Calu3 (cell line): ENCODE measurements around the gene ITPR2. TPM values are rescaled to one million over a fixed set of nuclear protein-coding genes. Genes with fewer than 3 reads are reported as not detected.

Experiments
- BruUV-seq: library from RNA; stranded (reverse); fragments of 400-500 nt; replicated peaks from 2 replicates; lab custom pipeline; 2021; lab: Mats Ljungman, UMichigan
- CTCF ChIA-PET: fragments of 300-600 bp; sonication (Branson Sonifier 250); formaldehyde crosslinking; loops from one replicate; lab custom pipeline; 2022; ENCODE audit warnings: antibody characterized with exemption; lab: Charles Lee
- DNase-seq: peaks from one replicate; pipeline ENCODE4 v3.0.0; 2022
- H3K27ac Mint-ChIP-seq: one replicate; pipeline ENCODE4 v1.8.0; 2022; ENCODE audit warnings: mixed read lengths; ENCODE audit not compliant: unreplicated experiment
- H3K27me3 Mint-ChIP-seq: one replicate; pipeline ENCODE4 v1.8.0; 2022; ENCODE audit warnings: mixed read lengths; ENCODE audit not compliant: unreplicated experiment
- H3K36me3 Mint-ChIP-seq: one replicate; pipeline ENCODE4 v1.8.0; 2022; ENCODE audit warnings: mild to moderate bottlenecking, moderate library complexity, mixed read lengths; ENCODE audit not compliant: insufficient read depth, unreplicated experiment
- H3K4me1 Mint-ChIP-seq: one replicate; pipeline ENCODE4 v1.8.0; 2022; ENCODE audit warnings: mild to moderate bottlenecking, low read depth, mixed read lengths; ENCODE audit not compliant: unreplicated experiment
- H3K4me3 Mint-ChIP-seq: one replicate; pipeline ENCODE4 v1.8.0; 2022; ENCODE audit warnings: mild to moderate bottlenecking, low read depth, moderate library complexity, mixed read lengths; ENCODE audit not compliant: unreplicated experiment
- H3K9me3 Mint-ChIP-seq: one replicate; pipeline ENCODE4 v1.8.0; 2022; ENCODE audit warnings: low read depth, mixed read lengths; ENCODE audit not compliant: unreplicated experiment
- CTCF ChIP-seq: fragments of 200-600 bp; IDR thresholded peaks from one replicate; pipeline ENCODE4 v1.8.0; 2022; ENCODE audit warnings: antibody characterized with exemption; ENCODE audit not compliant: unreplicated experiment
- intact Hi-C: fragments of 100-400 bp; cut with micrococcal nuclease; formaldehyde crosslinking; loops from one replicate; pipeline ENCODE4 v1.10.0; 2022; ENCODE audit not compliant: unreplicated experiment
- total RNA-seq: library from RNA; stranded (reverse); gene quantifications from 2 replicates; pipeline ENCODE4 v1.2.3, GENCODE V29; 2022

Gene ITPR2
- total RNA-seq, 1 experiment from 2014 or later: 2.5 TPM

DNA sequence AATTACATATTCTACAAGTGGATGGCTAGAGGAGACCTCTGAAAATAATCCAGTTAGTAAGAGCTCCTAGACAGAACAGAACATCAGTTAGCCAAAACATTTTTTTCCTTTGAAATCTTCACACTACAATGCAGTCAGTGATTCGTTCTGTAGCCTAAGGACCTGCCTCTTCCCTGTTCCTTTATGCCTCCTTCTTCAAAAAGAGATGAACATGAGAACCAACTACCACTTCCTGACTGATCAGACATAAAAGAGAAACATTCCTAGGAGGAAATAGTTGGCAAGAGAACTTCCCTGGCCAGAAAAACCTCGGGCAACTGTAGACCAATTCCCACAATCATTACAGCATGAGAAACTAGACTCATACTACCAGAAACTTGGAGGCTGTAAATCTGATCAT, 29.4 kb downstream of the ITPR2 start:
- no peak for TF ChIP-seq CTCF
- Mint-ChIP-seq H3K4me3 (no peak overlapping the region), H3K27ac (no peak overlapping the region), H3K36me3 (no peaks in the 10 kb centered on the region), H3K27me3 (peaks cover 10% of the 10 kb centered on the region), H3K9me3 (no peaks in the 10 kb centered on the region), H3K4me1 (no peaks in the 10 kb centered on the region)
- CTCF ChIA-PET: no interaction called here
- intact Hi-C loops: no loop called here
- BruUV-seq: no TSS peak
- no peak for DNase-seq

DNA sequence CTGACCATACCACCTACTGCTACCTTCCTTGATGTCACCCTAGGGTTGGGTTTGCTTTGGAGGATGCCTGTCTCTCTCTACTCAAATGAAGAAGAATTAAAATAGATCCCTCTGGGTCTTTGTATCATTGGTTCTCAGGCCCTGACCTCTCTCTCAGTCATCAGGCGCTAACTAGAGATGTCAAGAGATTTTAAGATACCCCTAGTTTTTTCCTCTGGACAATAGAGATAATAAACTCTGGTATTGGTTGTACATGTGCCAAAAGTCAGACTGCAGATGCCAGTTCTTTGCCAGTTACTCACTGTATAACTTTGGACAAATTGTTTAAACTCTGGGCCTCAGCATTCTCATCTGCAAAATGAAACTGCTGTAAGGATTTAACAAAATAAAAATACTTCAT, 31.5 kb downstream of the ITPR2 start:
- Mint-ChIP-seq H3K9me3 (no peaks in the 10 kb centered on the region), H3K27me3 (no peaks in the 10 kb centered on the region), H3K4me1 (no peaks in the 10 kb centered on the region), H3K27ac (no peak overlapping the region), H3K36me3 (no peaks in the 10 kb centered on the region), H3K4me3 (no peak overlapping the region)
- no peak for DNase-seq
- intact Hi-C loops: no loop called here
- no peak for TF ChIP-seq CTCF
- no TSS peak for BruUV-seq
- CTCF ChIA-PET: interaction anchor here (0.5 kb wide), 1 partner anchor 1416 kb away, joined by 3 read pairs; no protein-coding TSS in a partner anchor

DNA sequence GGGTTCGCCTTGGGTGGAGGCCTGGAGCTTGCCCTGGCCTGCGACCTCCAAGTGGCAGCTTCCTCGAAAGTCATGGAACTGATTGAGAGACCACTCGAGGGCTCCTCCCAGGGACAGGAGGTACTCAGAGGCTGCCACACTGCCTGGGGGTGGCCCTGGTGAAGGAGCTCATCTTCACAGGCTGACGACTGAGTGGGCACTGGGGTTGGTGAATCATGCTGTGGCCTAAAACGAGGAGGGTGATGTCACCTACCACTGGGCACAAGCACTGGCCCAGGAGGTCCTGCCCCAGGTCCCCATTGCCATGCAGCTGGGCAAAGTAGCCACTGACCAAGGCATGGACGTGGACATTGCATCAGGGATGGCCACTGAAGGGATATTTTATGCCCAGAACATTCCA, 32.1 kb downstream of the ITPR2 start:
- no peak for DNase-seq
- CTCF ChIA-PET: interaction anchor here (0.5 kb wide), 1 partner anchor 1416 kb away, joined by 3 read pairs; no protein-coding TSS in a partner anchor
- intact Hi-C loops: no loop called here
- Mint-ChIP-seq H3K27ac (no peak overlapping the region), H3K4me1 (no peaks in the 10 kb centered on the region), H3K9me3 (no peaks in the 10 kb centered on the region), H3K4me3 (no peak overlapping the region), H3K36me3 (no peaks in the 10 kb centered on the region), H3K27me3 (no peaks in the 10 kb centered on the region)
- TF ChIP-seq CTCF: no peak
- no TSS peak for BruUV-seq

DNA sequence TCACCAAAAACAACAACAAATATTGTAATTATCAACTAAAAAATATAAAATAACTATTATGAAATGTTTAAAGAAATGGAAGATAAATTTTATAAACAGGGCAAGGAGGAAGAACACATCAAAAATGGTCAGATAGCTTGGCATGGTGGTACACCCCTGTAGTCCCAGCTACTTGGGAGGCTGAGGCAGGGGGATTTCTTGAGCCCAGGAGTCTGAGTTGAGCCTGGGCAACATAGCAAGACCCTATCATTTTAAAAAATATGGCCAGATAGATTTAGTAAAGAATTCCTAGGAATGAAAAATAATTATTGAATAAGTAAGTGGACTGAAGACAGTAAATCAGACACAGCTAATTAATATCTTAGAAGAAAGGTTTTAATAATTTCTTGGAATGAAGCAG, 32.6 kb downstream of the ITPR2 start:
- BruUV-seq: no TSS peak
- Mint-ChIP-seq H3K4me3 (no peak overlapping the region), H3K4me1 (no peaks in the 10 kb centered on the region)

More for the DNA sequence above, 32.6 kb downstream of the ITPR2 start:
- intact Hi-C loops: no loop called here
- no peak for TF ChIP-seq CTCF
- Mint-ChIP-seq H3K27ac (no peak overlapping the region), H3K27me3 (no peaks in the 10 kb centered on the region), H3K9me3 (no peaks in the 10 kb centered on the region), H3K36me3 (no peaks in the 10 kb centered on the region)
- CTCF ChIA-PET: no interaction called here
- DNase-seq: no peak
